ENCODE measurements around the gene LDLRAD4. TPM values are rescaled to one million over a fixed set of nuclear protein-coding genes. Genes with fewer than 3 reads are reported as not detected.

Gene LDLRAD4
- total RNA-seq, 1 donor from 2014 or later = 34.1 TPM

- no peak overlapping the region for H3K27ac Mint-ChIP-seq (ENCODE audit: unreplicated experiment)
- DNase-seq (ENCODE audit: low spot score) = no peak
- H3K4me1 Mint-ChIP-seq (ENCODE audit: unreplicated experiment) = peaks cover 10% of the 10 kb centered on the region
- H3K27me3 Mint-ChIP-seq (ENCODE audit: unreplicated experiment) = peaks cover 3% of the 10 kb centered on the region
- no peaks in the 10 kb centered on the region for H3K9me3 Mint-ChIP-seq (ENCODE audit: unreplicated experiment)
- H3K36me3 Mint-ChIP-seq (ENCODE audit: low read depth, unreplicated experiment) = no peaks in the 10 kb centered on the region
- no peak for TF ChIP-seq CTCF (IDR thresholded peaks at IDR 0.05; ENCODE audit: unreplicated experiment)
- no peak overlapping the region for H3K4me3 Mint-ChIP-seq (ENCODE audit: unreplicated experiment)
Measured at GRCh38 chr18:13578400-13578799, 359.8 kb downstream of the LDLRAD4 start.

- no peak for DNase-seq (ENCODE audit: low spot score)
- H3K27ac Mint-ChIP-seq (ENCODE audit: unreplicated experiment) = no peak overlapping the region
- H3K27me3 Mint-ChIP-seq (ENCODE audit: unreplicated experiment) = peaks cover 3% of the 10 kb centered on the region
- no peaks in the 10 kb centered on the region for H3K9me3 Mint-ChIP-seq (ENCODE audit: unreplicated experiment)
- no peak overlapping the region for H3K4me3 Mint-ChIP-seq (ENCODE audit: unreplicated experiment)
- no peak for TF ChIP-seq CTCF (IDR thresholded peaks at IDR 0.05; ENCODE audit: unreplicated experiment)
- no peaks in the 10 kb centered on the region for H3K36me3 Mint-ChIP-seq (ENCODE audit: low read depth, unreplicated experiment)
- H3K4me1 Mint-ChIP-seq (ENCODE audit: unreplicated experiment) = peaks cover 11% of the 10 kb centered on the region
Measured at GRCh38 chr18:13579874-13580273, 361.3 kb downstream of the LDLRAD4 start.

DNA sequence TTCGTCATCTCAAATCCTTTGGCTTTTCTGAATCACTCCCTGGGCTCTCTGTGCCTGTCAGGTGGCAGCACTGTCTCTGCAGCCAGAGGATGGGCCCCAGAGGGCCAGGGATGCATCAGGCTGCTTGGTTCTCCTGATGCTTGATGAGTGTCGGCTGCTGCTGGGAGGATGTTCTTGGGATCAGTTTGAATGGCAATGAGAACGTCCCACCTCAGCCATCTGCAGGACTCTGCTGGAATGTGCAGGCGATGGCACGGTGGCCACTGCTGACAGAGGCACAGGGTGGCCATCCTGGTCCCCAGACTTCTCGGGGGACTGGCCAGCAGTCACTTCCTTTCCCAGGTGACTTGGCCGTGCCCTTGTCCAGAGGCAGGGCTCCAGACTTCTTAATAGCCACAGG, 361.8 kb downstream of the LDLRAD4 start:
- H3K27ac Mint-ChIP-seq (ENCODE audit: unreplicated experiment) = no peak overlapping the region
- no peak for DNase-seq (ENCODE audit: low spot score)
- no peaks in the 10 kb centered on the region for H3K36me3 Mint-ChIP-seq (ENCODE audit: low read depth, unreplicated experiment)
- H3K4me3 Mint-ChIP-seq (ENCODE audit: unreplicated experiment) = no peak overlapping the region
- peaks cover 13% of the 10 kb centered on the region for H3K4me1 Mint-ChIP-seq (ENCODE audit: unreplicated experiment)
- H3K9me3 Mint-ChIP-seq (ENCODE audit: unreplicated experiment) = no peaks in the 10 kb centered on the region
- peaks cover 3% of the 10 kb centered on the region for H3K27me3 Mint-ChIP-seq (ENCODE audit: unreplicated experiment)
- no peak for TF ChIP-seq CTCF (IDR thresholded peaks at IDR 0.05; ENCODE audit: unreplicated experiment)

DNA sequence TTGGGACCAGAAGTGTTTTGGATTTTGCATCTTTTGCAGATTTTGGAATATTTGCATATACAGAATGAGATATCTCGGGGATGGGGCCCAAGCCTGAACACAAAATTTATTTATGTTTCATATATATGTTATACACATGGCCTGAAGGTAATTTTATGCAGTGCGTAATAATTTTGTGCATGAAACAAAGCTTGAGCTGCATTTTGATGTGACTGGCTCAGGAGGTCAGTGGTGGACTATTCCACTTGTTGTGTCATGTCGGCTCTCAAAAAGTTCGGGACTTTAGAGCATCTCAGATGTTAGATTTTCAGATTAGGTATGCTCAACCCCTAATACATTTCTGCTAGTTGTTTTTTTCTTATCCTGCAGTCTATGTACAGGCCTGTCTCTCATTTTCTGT, 362.4 kb downstream of the LDLRAD4 start:
- Mint-ChIP-seq H3K4me1 (ENCODE audit: unreplicated experiment) (peaks cover 14% of the 10 kb centered on the region), H3K27me3 (ENCODE audit: unreplicated experiment) (peaks cover 3% of the 10 kb centered on the region), H3K36me3 (ENCODE audit: low read depth, unreplicated experiment) (no peaks in the 10 kb centered on the region), H3K4me3 (ENCODE audit: unreplicated experiment) (no peak overlapping the region), H3K9me3 (ENCODE audit: unreplicated experiment) (no peaks in the 10 kb centered on the region), H3K27ac (ENCODE audit: unreplicated experiment) (no peak overlapping the region)
- no peak for TF ChIP-seq CTCF (IDR thresholded peaks at IDR 0.05; ENCODE audit: unreplicated experiment)
- no peak for DNase-seq (ENCODE audit: low spot score)

- Mint-ChIP-seq H3K27me3 (ENCODE audit: unreplicated experiment) (peaks cover 3% of the 10 kb centered on the region), H3K27ac (ENCODE audit: unreplicated experiment) (no peak overlapping the region), H3K4me3 (ENCODE audit: unreplicated experiment) (no peak overlapping the region), H3K9me3 (ENCODE audit: unreplicated experiment) (no peaks in the 10 kb centered on the region), H3K4me1 (ENCODE audit: unreplicated experiment) (peaks cover 14% of the 10 kb centered on the region), H3K36me3 (ENCODE audit: low read depth, unreplicated experiment) (no peaks in the 10 kb centered on the region)
- no peak for DNase-seq (ENCODE audit: low spot score)
- TF ChIP-seq CTCF (IDR thresholded peaks at IDR 0.05; ENCODE audit: unreplicated experiment) = no peak
Measured at GRCh38 chr18:13581496-13582177, 363.1 kb downstream of the LDLRAD4 start.
